ENCODE data around the gene TCERG1L. TPM values are rescaled to one million over a fixed set of nuclear protein-coding genes. Genes with fewer than 3 reads are reported as not detected.

TCERG1L gene
- total RNA-seq, 4 donors from 2014 or later, result not detected

DNA sequence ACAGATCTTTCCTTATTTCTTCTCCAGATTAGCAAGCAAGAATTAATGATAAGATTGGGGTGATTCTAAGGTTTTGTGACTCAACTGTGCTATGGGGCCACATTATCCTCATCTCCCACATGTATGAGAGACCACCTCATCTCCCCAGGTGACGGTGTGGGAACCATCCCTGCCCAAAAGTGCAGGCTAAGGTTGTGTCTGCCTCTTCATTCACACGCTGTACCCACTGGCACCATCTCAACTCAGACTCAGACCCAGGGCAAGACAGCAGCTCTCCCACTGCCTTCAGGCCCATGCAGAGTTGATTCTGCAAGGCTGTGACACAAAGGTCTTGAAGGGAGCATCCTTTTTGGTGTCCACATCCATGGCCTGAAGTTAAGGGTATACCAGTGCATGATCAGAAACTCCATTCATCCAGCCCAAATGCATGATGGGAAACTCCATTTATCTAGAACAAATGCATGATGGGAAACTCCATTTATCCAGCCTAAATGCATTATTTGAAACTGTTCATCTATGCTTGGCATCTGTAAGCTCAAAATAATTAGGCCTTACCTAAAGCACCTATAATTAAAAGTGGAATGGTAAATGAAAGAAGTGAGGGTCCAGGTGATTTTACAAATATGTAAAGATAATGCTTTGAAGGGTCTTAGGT lies 99.4 kb downstream of the TCERG1L start:
- peak in 1 of 3 donors; percentile 5 for DNase-seq
- Histone ChIP-seq H3K27ac (no peak overlapping the region), H3K36me3 (no peaks in the 10 kb centered on the region)

DNA sequence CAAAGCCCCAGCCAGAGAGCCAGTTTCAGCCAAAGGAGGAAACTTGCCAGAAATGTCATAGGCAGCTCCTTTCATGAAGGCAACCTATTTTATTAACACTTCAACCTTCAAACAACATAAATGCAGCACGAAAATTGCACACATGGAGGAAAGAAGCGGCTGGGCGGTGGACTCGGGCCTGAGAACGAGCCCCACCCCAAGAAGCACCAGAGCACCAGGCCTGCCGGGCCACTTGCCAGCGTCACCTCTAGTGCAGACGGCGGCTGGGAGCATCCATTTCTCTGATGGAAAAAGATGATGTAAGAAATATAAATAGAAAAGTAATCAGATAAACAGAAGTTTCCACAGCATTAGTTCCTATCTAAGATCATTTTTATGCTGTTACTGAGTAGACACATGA lies 100.0 kb downstream of the TCERG1L start:
- H3K36me3 ChIP-seq, result no peaks in the 10 kb centered on the region
- no peak overlapping the region for H3K27ac ChIP-seq
- peaks cover 0 to 3% (median 0%) of the 10 kb centered on the region in 4 donors for H3K9me3 ChIP-seq
- H3K27me3 ChIP-seq, result no peaks in the 10 kb centered on the region
- DNase-seq, result peak in 2 of 3 donors; percentile 18 to 34
- no peak overlapping the region for H3K4me3 ChIP-seq
- H3K4me1 ChIP-seq, result no peaks in the 10 kb centered on the region
- no peak for TF ChIP-seq POLR2A (IDR thresholded peaks at IDR 0.05)
- TF ChIP-seq, protein P1, sequence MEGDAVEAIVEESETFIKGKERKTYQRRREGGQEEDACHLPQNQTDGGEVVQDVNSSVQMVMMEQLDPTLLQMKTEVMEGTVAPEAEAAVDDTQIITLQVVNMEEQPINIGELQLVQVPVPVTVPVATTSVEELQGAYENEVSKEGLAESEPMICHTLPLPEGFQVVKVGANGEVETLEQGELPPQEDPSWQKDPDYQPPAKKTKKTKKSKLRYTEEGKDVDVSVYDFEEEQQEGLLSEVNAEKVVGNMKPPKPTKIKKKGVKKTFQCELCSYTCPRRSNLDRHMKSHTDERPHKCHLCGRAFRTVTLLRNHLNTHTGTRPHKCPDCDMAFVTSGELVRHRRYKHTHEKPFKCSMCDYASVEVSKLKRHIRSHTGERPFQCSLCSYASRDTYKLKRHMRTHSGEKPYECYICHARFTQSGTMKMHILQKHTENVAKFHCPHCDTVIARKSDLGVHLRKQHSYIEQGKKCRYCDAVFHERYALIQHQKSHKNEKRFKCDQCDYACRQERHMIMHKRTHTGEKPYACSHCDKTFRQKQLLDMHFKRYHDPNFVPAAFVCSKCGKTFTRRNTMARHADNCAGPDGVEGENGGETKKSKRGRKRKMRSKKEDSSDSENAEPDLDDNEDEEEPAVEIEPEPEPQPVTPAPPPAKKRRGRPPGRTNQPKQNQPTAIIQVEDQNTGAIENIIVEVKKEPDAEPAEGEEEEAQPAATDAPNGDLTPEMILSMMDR (IDR thresholded peaks at IDR 0.05), result no peak

More for the DNA sequence above, 99.4 kb downstream of the TCERG1L start:
- no peaks in the 10 kb centered on the region for H3K27me3 ChIP-seq
- H3K4me1 ChIP-seq, result no peaks in the 10 kb centered on the region
- H3K9me3 ChIP-seq, result peaks cover 0 to 3% (median 0%) of the 10 kb centered on the region in 4 donors
- H3K4me3 ChIP-seq, result no peak overlapping the region
- TF ChIP-seq POLR2A (IDR thresholded peaks at IDR 0.05), result no peak
- TF ChIP-seq, protein P1 (IDR thresholded peaks at IDR 0.05), result no peak

DNA sequence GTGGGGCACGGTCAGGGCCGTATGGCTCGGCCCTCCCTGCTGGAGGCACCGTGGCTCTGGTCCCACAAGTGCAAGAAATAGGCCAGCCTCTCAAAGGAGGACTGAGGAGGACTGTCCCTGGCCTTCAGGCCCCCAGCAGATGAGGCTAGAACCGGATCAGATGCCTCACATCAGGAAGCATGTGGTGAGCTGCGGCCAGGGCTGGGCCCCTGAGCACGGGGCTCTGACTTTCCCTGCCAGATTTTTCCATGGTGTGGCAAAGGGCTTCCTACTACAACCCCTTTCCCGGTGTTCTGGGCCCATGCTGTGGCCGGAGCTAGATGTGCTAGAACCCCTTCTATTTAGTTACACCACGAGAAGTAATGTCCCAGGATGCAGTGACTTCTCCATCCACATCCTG lies 100.4 kb downstream of the TCERG1L start:
- no peaks in the 10 kb centered on the region for H3K4me1 ChIP-seq
- no peak overlapping the region for H3K4me3 ChIP-seq
- H3K36me3 ChIP-seq, result no peaks in the 10 kb centered on the region
- no peaks in the 10 kb centered on the region for H3K27me3 ChIP-seq
- peaks cover 0 to 3% (median 0%) of the 10 kb centered on the region in 4 donors for H3K9me3 ChIP-seq
- DNase-seq, result peak in 1 of 3 donors; percentile 25
- no peak overlapping the region for H3K27ac ChIP-seq
- TF ChIP-seq POLR2A (IDR thresholded peaks at IDR 0.05), result no peak
- TF ChIP-seq, protein P1 (IDR thresholded peaks at IDR 0.05), result no peak

DNA sequence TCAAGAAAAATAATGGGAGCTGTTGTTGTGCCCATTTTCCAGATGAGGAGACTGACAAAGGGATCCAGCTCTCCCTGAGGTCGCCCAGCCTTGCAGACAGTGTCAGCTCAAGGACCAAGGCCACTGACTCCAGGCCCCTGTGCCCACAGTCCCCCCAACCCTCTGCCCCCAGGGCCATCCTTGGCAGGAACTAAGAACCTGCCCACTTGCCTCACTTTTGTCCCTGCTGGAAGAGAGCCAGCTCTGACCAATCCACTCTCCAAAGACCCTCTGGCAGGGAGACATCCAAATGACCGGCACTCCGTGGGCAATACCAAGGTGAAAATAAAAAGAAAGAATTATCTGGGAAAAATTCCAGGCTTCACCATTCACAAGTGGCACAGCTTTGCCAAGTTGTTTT lies 101.3 kb downstream of the TCERG1L start:
- Histone ChIP-seq H3K27me3 (no peaks in the 10 kb centered on the region), H3K4me3 (no peak overlapping the region), H3K4me1 (no peaks in the 10 kb centered on the region), H3K27ac (no peak overlapping the region), H3K36me3 (no peaks in the 10 kb centered on the region), H3K9me3 (no peaks in the 10 kb centered on the region)
- DNase-seq, result peak in 1 of 3 donors; percentile 32
- TF ChIP-seq, protein P1 (IDR thresholded peaks at IDR 0.05), result no peak
- no peak for TF ChIP-seq POLR2A (IDR thresholded peaks at IDR 0.05)

DNA sequence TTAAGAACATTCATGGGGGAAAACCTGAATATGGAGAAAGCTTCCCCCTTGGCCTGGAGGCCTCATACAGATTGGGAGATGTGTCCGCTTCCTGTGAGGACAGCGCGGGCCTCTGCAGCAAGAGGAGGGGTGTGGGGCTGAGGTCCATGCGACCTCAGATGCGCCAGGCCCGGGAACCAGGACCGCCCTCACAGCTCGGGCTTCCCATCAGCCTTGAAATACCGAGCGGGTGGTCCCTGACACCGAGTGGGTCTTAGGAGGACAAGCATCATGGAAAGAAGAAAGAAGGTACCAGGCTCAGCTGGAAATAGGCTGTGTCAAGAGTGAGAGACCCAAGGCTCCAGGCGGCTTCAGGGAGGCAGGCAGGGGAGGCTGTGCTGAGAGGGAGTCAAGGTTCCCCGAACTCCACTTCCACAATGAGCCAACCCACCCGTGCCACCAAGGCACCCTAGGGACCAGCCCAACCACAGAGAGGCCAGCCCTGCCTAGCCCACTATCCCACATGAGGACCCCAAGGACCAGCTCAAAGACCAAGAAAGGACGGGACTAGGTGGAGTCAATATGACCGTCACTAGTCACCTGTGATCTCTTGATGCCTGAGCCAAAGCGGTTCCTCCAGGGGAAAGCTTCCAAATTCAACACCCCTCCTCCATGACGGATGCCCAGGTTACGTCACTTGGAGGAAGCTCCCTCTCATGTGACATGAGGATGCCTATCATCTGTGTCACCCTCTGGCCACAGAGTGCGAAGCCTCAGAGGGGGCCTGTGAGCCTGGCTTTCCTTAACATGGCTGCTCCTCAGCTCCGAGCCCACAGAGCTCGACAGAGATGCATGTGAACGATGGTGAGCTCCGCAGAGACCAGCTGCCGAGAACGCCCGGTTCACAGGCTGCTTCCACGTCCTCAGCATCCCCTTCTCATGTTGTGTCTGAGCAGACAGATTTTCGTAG lies 103.7 kb downstream of the TCERG1L start:
- TF ChIP-seq, protein P1 (IDR thresholded peaks at IDR 0.05), result no peak
- TF ChIP-seq POLR2A (IDR thresholded peaks at IDR 0.05), result no peak
- no peaks in the 10 kb centered on the region for H3K36me3 ChIP-seq
- no peaks in the 10 kb centered on the region for H3K4me1 ChIP-seq
- H3K27ac ChIP-seq, result no peak overlapping the region
- DNase-seq, result peak in 1 of 3 donors; percentile 32
- H3K27me3 ChIP-seq, result no peaks in the 10 kb centered on the region
- H3K9me3 ChIP-seq, result no peaks in the 10 kb centered on the region
- H3K4me3 ChIP-seq, result no peak overlapping the region

Data from Peyer's patch (tissue), 4 donors.